ENCODE data around the gene CDH11. TPM values are rescaled to one million over a fixed set of nuclear protein-coding genes. Genes with fewer than 3 reads are reported as not detected.

Gene CDH11
- total and polyA plus RNA-seq, 2 of the 4 experiments (the other 2 are of a cell fraction): 266 to 601 TPM

DNA sequence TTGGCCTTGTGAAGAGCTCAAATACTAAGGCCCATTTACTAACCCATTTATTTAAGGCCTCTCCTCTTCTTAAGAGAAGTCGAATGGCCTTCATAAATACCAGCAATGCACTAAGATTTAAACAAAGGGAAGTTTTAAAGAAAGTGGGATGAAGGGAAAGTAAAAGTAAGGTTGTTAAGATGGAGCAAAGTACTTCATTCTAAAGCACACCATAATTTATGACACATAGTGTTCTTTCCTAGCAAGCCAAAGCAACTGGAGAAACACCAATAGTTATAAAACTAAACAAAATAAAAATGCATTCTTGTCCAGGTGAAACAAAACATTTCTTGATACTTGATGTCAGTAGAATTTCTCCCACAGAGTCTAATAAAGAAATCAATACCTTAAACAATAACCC, 27.9 kb downstream of the CDH11 start:
- H2BK20ac ChIP-seq (ENCODE audit: low read depth, low read length): no peak overlapping the region
- H3K9ac ChIP-seq (ENCODE audit: low read depth, low read length): no peak overlapping the region
- ATAC-seq (ENCODE audit: low read depth) (no peak), DNase-seq (no peak)
- no TSS peak for BruUV-seq (replicated peaks)
- no peak overlapping the region for H3K23ac ChIP-seq (ENCODE audit: low read depth, low read length)
- WGBS, 2 experiments (ENCODE audit: extremely low coverage in 2 of 2, insufficient read length in 1 of 2): no CpG with 5 or more reads among the region's 1 CpG
- H4K8ac ChIP-seq (ENCODE audit: low read depth in 2 of 2, low read length in 2 of 2): no peak overlapping the region
- no peak overlapping the region for H3K4me3 ChIP-seq (ENCODE audit: insufficient read depth, low read depth, low read length)
- dilution Hi-C loops (cut with HindIII; ENCODE audit: low sequenced_read_pairs, unreplicated experiment) (no loop called here), in situ Hi-C loops (cut with MboI; ENCODE audit: low sequenced_read_pairs) (no loop called here), intact Hi-C loops (cut with micrococcal nuclease) (no loop called here)
- H3K56ac ChIP-seq (ENCODE audit: extremely low read depth, insufficient read depth, low read length): no peak overlapping the region
- no peak overlapping the region for H4K91ac ChIP-seq (ENCODE audit: insufficient read depth, low read depth, low read length)
- H4K5ac ChIP-seq (ENCODE audit: low read depth, low read length): no peak overlapping the region
- TF ChIP-seq RFX5 (IDR thresholded peaks at IDR 0.05; ENCODE audit: low read depth, low read length) (no peak), RAD21 (IDR thresholded peaks at IDR 0.05; ENCODE audit: low read length) (no peak), BHLHE40 (IDR thresholded peaks at IDR 0.05; ENCODE audit: low read depth, low read length) (no peak), SMC3 (IDR thresholded peaks at IDR 0.05; ENCODE audit: low read depth, low read length) (no peak), USF2 (IDR thresholded peaks at IDR 0.05; ENCODE audit: low read depth, low read length) (no peak), MAFK (IDR thresholded peaks at IDR 0.05; ENCODE audit: low read depth, low read length) (no peak), MXI1 (IDR thresholded peaks at IDR 0.05; ENCODE audit: borderline replicate concordance, low read depth, low read length) (no peak)
- TF ChIP-seq, protein P1, sequence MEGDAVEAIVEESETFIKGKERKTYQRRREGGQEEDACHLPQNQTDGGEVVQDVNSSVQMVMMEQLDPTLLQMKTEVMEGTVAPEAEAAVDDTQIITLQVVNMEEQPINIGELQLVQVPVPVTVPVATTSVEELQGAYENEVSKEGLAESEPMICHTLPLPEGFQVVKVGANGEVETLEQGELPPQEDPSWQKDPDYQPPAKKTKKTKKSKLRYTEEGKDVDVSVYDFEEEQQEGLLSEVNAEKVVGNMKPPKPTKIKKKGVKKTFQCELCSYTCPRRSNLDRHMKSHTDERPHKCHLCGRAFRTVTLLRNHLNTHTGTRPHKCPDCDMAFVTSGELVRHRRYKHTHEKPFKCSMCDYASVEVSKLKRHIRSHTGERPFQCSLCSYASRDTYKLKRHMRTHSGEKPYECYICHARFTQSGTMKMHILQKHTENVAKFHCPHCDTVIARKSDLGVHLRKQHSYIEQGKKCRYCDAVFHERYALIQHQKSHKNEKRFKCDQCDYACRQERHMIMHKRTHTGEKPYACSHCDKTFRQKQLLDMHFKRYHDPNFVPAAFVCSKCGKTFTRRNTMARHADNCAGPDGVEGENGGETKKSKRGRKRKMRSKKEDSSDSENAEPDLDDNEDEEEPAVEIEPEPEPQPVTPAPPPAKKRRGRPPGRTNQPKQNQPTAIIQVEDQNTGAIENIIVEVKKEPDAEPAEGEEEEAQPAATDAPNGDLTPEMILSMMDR (conservative IDR thresholded peaks at IDR 0.05; ENCODE audit: low read depth, low read length): no peak
- ChIA-PET CTCF (no interaction called here), POLR2A (ENCODE audit: unreplicated experiment) (no interaction called here)
- no peak overlapping the region for H2AK9ac ChIP-seq (replicated peaks; ENCODE audit: low read depth, low read length, poor library complexity)
- no peak overlapping the region for H3K18ac ChIP-seq (ENCODE audit: low read depth, low read length)
- no peak overlapping the region for H2BK15ac ChIP-seq (ENCODE audit: low read depth, low read length)
- H4K20me1 ChIP-seq (ENCODE audit: insufficient read depth, low read length): peaks cover 53% of the 10 kb centered on the region
- H3K9me1 ChIP-seq (ENCODE audit: insufficient read depth, low read length): no peaks in the 10 kb centered on the region
- no peak overlapping the region for H3K14ac ChIP-seq (replicated peaks; ENCODE audit: low read depth, low read length)
- H3K4ac ChIP-seq (ENCODE audit: low read depth, low read length): no peak overlapping the region
- H3K79me1 ChIP-seq (ENCODE audit: low read depth in 1 of 2, low read length in 2 of 2): peaks cover 37 to 49% of the 10 kb centered on the region in 2 experiments
- H2BK120ac ChIP-seq (ENCODE audit: low read depth, low read length): no peak overlapping the region
- H3K36me3 ChIP-seq (ENCODE audit: control insufficient read depth, insufficient read depth, low read length): peaks cover 15% of the 10 kb centered on the region
- peaks cover 2% of the 10 kb centered on the region; the same call in 1 of the 2 replicates for H3K4me1 ChIP-seq (ENCODE audit: control insufficient read depth, insufficient read depth, low read length)
- no peaks in the 10 kb centered on the region for H3K27me3 ChIP-seq (ENCODE audit: control insufficient read depth, insufficient read depth, low read length)
- no peaks in the 10 kb centered on the region for H3K9me3 ChIP-seq (ENCODE audit: control insufficient read depth, insufficient read depth, low read length)
- H3K27ac ChIP-seq (ENCODE audit: insufficient read depth, low read length): no peak overlapping the region
- H2BK5ac ChIP-seq (ENCODE audit: low read depth, low read length, poor library complexity, severe bottlenecking): no peak overlapping the region
- H3K4me2 ChIP-seq (ENCODE audit: low read depth, low read length): no peak overlapping the region
- H2AK5ac ChIP-seq (ENCODE audit: low read depth, low read length): no peak overlapping the region
- H2AFZ ChIP-seq (replicated peaks; ENCODE audit: low read length, poor library complexity): no peak overlapping the region
